Fibroblast of pulmonary artery (primary cell): ENCODE data around the gene DAZL.

ENCODE experiments used
- DNase-seq: peaks from one replicate; pipeline ENCODE4 v3.0.0-alpha.2; 2010; ENCODE audit warnings: low read depth
- H3K4me3 ChIP-seq: replicated peaks from 2 replicates; pipeline ENCODE4 v1.5.1; 2011; ENCODE audit warnings: low read depth, mild to moderate bottlenecking, control low read depth, low read length, moderate library complexity
- TF ChIP-seq, protein P1 (sequence below): IDR thresholded peaks from 2 replicates; pipeline ENCODE4 v1.5.1; 2011; ENCODE audit warnings: mild to moderate bottlenecking, control low read depth, low read length, inconsistent platforms; ENCODE audit errors: missing control alignments

The DAZL gene

GRCh38 chr3:16584880-16585279 is 20.3 kb downstream of the DAZL start:
- TF ChIP-seq, protein P1, sequence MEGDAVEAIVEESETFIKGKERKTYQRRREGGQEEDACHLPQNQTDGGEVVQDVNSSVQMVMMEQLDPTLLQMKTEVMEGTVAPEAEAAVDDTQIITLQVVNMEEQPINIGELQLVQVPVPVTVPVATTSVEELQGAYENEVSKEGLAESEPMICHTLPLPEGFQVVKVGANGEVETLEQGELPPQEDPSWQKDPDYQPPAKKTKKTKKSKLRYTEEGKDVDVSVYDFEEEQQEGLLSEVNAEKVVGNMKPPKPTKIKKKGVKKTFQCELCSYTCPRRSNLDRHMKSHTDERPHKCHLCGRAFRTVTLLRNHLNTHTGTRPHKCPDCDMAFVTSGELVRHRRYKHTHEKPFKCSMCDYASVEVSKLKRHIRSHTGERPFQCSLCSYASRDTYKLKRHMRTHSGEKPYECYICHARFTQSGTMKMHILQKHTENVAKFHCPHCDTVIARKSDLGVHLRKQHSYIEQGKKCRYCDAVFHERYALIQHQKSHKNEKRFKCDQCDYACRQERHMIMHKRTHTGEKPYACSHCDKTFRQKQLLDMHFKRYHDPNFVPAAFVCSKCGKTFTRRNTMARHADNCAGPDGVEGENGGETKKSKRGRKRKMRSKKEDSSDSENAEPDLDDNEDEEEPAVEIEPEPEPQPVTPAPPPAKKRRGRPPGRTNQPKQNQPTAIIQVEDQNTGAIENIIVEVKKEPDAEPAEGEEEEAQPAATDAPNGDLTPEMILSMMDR, result no peak
- DNase-seq, result no peak
- H3K4me3 ChIP-seq, result no peak overlapping the region

- TF ChIP-seq, protein P1, result no peak
- peak; percentile 26 for DNase-seq
- no peak overlapping the region for H3K4me3 ChIP-seq
Observed at GRCh38 chr3:16583551-16583950, 21.7 kb downstream of the DAZL start.

DNA sequence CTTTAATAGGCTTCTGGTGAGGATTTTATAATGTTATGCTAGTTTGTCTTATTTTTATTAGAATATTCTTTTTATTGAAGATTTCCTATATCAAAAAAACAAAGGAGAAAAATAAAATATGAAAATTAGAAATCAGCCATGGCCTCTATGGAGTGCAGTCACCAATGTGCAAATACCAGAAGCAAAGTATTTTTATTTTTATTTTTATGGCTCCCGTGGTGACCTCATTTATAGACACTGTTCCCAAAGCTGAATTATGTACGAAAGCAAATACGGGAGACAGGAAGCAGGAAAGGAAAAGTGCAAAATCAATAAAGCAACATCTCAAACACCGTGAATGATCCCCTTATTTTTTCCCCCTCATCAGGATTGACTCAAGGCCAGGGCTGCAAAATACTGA is 35.1 kb downstream of the DAZL start:
- TF ChIP-seq, protein P1, result no peak
- DNase-seq, result no peak
- H3K4me3 ChIP-seq, result no peak overlapping the region

DNA sequence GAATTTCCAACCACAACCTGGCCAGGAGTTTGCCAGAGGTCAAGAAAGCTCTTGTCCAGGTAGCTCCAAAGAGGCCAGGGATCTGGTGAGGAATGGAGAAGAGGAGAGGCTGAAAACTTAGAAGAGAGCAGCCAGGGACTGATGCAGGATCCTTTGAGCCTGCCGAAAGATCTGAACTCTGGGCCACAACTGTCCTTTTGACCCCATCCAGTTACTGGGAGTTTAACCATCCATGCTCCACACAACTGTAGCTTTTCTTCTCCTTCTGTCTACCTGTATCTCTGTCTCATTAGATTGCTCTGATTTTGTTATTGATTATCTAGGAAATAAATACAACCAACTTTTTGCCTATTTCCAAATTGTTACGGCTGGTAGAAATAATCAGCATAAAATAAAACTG is 36.7 kb downstream of the DAZL start:
- TF ChIP-seq, protein P1, result no peak
- DNase-seq, result no peak
- H3K4me3 ChIP-seq, result no peak overlapping the region

- H3K4me3 ChIP-seq, result no peak overlapping the region
- DNase-seq, result no peak
Observed at GRCh38 chr3:16568115-16568514, 37.1 kb downstream of the DAZL start.

DNA sequence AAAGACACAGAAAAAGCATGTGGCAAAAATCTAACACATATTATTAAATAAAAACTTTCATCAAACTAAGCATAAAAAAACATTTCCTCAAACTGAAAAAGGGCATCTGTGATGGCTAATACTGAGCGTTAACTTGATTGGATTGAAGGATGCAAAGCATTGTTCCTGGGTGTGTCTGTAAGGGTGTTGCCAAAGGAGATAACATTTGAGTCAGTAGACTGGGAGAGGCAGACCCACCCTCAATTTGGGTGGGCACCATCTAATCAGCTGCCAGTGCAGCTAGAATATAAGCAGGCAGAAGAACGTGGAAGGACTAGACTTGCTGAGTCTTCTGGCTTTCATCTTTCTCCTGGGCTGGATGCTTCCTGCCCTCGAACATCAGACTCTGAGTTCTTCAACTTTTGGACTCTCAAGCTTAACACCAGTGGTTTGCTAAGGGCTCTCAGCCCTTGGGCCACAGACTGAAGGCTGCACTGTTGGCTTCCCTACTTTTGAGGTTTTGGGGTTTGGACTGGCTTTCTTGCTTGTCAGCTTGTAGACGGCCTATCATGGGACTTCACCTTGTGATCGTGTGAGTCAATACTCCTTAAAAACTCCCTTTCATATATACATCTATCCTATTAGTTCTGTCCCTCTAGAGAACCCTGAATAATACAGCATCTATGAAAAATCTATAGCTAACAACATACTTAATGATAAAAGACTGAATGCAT is 45.4 kb downstream of the DAZL start:
- H3K4me3 ChIP-seq, result no peak overlapping the region
- TF ChIP-seq, protein P1, result no peak
- DNase-seq, result no peak

More at GRCh38 chr3:16568115-16568514, 37.1 kb downstream of the DAZL start:
- TF ChIP-seq, protein P1, result no peak

GRCh38 chr3:16554126-16554525 is 51.1 kb downstream of the DAZL start:
- no peak for DNase-seq
- H3K4me3 ChIP-seq, result no peak overlapping the region
- TF ChIP-seq, protein P1, result no peak
